VCaP (cell line): Measurements from ENCODE around the gene CRYGN.
A peak's percentile ranks its signal among the peaks of the same experiment; 100 is the strongest.

Experiments
- H3K27ac ChIP-seq: fragments of 450-650 bp; 2 replicates; pipeline ENCODE4 v1.5.1; 2017
- CTCF ChIP-seq: fragments of 450-650 bp; conservative IDR thresholded peaks from 2 replicates; pipeline ENCODE4 v1.5.1; 2017; ENCODE audit warnings: mild to moderate bottlenecking, moderate library complexity

Gene CRYGN

DNA sequence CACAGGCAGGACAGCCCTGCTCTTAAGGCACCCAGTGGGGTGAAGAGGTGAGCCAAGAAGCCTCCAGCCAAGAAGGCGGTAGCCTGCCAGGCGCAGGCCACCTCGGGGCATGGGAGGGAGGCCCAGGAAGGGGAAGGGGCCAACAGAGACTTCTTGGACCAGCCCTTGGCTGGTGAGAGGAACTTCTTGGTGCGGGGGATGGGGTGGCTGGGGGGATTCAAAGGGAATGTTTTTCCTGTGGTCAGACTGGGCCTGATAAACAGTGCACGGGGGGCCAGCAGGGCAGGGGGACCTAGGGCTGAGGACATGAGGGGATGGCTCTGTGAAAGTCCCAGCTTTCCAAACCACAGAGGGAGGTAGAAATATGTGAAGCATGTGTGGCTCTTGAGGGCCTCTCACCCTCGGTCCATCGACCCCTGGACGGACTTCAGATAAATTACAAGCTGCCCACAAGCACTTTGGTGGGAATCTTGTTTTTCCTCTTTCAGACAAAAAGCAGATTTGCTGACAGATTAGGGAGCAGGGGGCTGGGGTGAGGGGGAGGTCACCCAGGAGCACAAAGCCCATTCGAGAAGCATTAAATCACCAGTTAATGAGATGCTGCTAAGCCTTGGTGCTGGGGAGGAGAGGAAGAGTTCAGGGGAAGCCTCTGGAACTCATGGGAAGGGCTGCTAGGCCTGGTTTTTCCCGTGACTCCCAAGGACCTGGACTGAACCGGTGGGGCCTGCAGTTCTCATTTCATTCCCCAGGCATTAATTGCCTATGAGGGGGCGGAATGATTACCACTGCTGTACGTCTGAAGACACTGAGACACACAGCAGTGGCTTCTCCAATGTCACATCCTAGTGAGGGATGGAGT, 11.3 kb downstream of the CRYGN start:
- no peak overlapping the region for H3K27ac ChIP-seq
- no peak for TF ChIP-seq CTCF

DNA sequence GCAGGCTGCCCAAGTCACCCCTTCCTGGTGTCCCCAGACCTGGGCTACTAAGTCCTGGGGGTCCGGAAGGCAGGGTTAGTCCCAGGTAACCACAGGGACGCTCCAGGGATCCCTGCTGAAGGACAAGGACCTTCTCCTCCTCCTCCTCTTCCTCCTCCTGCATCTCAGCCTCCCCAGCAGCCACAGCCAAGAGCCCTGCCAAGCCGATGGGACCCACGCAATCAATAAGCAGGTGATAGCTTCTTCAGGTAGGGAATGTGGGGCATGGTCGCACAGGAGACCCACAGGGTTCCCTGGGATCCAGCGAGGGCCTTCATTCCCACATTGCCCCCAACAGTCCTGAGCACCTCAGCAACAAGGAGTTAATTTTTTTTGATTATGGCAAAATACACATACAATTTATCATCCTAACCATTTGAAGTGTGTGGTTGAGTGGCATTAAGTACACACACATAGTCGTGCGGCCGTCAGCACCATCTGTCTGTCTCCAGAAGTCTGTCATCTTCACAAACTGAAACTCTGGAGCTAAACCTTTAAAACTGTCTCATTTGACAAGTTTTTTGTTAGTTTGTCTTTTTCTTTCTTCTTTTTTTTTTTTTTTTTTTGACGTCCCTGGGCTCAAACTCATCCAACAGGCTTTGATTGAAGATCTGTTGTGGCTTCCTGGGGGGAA, 12.1 kb downstream of the CRYGN start:
- H3K27ac ChIP-seq, result no peak overlapping the region
- TF ChIP-seq CTCF, result no peak

DNA sequence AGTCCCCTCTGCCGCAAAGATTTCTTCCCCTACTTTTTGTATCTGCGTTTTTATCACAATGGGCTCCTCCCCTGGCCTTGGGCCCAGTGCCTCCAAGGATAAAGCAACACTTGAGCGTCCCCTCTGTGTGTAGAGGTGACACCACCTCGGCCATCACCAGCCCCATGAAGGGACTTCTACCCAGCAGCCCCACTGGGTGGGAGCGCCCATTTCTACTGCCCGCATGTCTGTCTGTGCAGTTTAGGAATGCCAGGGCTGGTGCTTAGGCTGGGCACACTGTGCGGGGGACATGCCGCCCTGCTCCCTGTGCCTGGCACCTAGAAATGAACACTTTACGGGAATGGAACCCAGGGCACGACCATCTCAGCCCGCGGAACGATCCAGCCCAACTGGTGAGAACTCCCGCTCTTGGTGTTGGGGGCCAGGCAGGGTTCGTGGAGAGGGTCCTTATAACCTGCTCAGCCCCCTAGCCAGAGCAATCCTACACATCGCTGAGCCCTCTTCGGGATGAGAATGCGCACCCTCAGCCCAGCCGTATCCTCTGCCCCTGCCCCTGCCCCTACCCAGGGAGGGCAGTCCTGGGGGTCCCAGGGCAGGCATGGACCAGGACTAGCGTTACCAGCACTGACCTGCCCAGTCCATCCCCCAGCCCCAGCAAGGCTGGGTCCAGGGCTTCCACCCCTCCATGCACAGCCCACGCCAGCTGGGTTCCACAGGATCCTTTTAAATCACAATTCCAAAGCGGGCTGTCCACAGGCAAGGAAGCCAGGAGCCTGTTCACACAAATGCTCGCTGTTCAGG, 12.8 kb downstream of the CRYGN start:
- no peak for TF ChIP-seq CTCF
- peak overlapping the region; percentile 7; the same call in 1 of the 2 replicates for H3K27ac ChIP-seq

GRCh38 chr7:151426441-151426903, 13.5 kb downstream of the CRYGN start:
- TF ChIP-seq CTCF, result no peak
- peak overlapping the region; percentile 7; the same call in 1 of the 2 replicates for H3K27ac ChIP-seq

GRCh38 chr7:151425670-151426440, 14.1 kb downstream of the CRYGN start:
- TF ChIP-seq CTCF, result no peak
- no peak overlapping the region for H3K27ac ChIP-seq

GRCh38 chr7:151424799-151425198, 15.1 kb downstream of the CRYGN start:
- H3K27ac ChIP-seq, result no peak overlapping the region
- TF ChIP-seq CTCF, result no peak
